HUES48 (cell line): ENCODE measurements around the gene RAB3C.

Source experiments
- H3K27ac ChIP-seq: one replicate; pipeline ENCODE4 v1.7.0; 2013; ENCODE audit warnings: low read depth, low read length, inconsistent platforms
- H3K27me3 ChIP-seq: 2 replicates; pipeline ENCODE4 v1.6.1; 2013; ENCODE audit warnings: mild to moderate bottlenecking, low read length; ENCODE audit not compliant: control insufficient read depth, insufficient read depth
- H3K36me3 ChIP-seq: 2 replicates; pipeline ENCODE4 v1.6.1; 2013; ENCODE audit warnings: low read length; ENCODE audit not compliant: control insufficient read depth, insufficient read depth
- H3K4me1 ChIP-seq: 2 replicates; pipeline ENCODE4 v1.6.1; 2013; ENCODE audit warnings: mild to moderate bottlenecking, low read length; ENCODE audit not compliant: control insufficient read depth, insufficient read depth
- H3K4me3 ChIP-seq: 2 replicates; pipeline ENCODE4 v1.5.1; 2013; ENCODE audit warnings: mild to moderate bottlenecking, low read depth, low read length
- H3K9ac ChIP-seq: 2 replicates; pipeline ENCODE4 v1.6.1; 2013; ENCODE audit warnings: mild to moderate bottlenecking, low read depth, low read length, moderate library complexity
- H3K9me3 ChIP-seq: 2 replicates; pipeline ENCODE4 v1.6.1; 2013; ENCODE audit warnings: low read length; ENCODE audit not compliant: control insufficient read depth, insufficient read depth

RAB3C gene

GRCh38 chr5:58886315-58887207 is 303.7 kb downstream of the RAB3C start:
- H3K27me3 ChIP-seq = no peaks in the 10 kb centered on the region; the same call in 1 of the 2 replicates
- no peaks in the 10 kb centered on the region for H3K36me3 ChIP-seq
- H3K9ac ChIP-seq = no peak overlapping the region
- peaks cover 7% of the 10 kb centered on the region; the same call in 1 of the 2 replicates for H3K4me1 ChIP-seq
- no peak overlapping the region for H3K4me3 ChIP-seq
- no peak overlapping the region for H3K27ac ChIP-seq
- H3K9me3 ChIP-seq = no peaks in the 10 kb centered on the region; the same call in 1 of the 2 replicates

GRCh38 chr5:58887311-58887710 is 304.4 kb downstream of the RAB3C start:
- Histone ChIP-seq H3K4me3 (no peak overlapping the region), H3K27ac (no peak overlapping the region), H3K27me3 (no peaks in the 10 kb centered on the region; the same call in 1 of the 2 replicates), H3K4me1 (peaks cover 7% of the 10 kb centered on the region; the same call in 1 of the 2 replicates), H3K9me3 (no peaks in the 10 kb centered on the region; the same call in 1 of the 2 replicates), H3K9ac (no peak overlapping the region), H3K36me3 (no peaks in the 10 kb centered on the region)

- no peaks in the 10 kb centered on the region; the same call in 1 of the 2 replicates for H3K27me3 ChIP-seq
- H3K36me3 ChIP-seq = no peaks in the 10 kb centered on the region
- H3K9ac ChIP-seq = no peak overlapping the region
- H3K27ac ChIP-seq = no peak overlapping the region
- H3K9me3 ChIP-seq = no peaks in the 10 kb centered on the region; the same call in 1 of the 2 replicates
- peaks cover 7% of the 10 kb centered on the region; the same call in 1 of the 2 replicates for H3K4me1 ChIP-seq
- H3K4me3 ChIP-seq = no peak overlapping the region
These were observed 305.0 kb downstream of the RAB3C start for GRCh38 chr5:58887721-58888409.

GRCh38 chr5:58890265-58890664 is 307.4 kb downstream of the RAB3C start:
- no peak overlapping the region for H3K9ac ChIP-seq
- no peak overlapping the region for H3K27ac ChIP-seq
- H3K36me3 ChIP-seq = no peaks in the 10 kb centered on the region
- no peaks in the 10 kb centered on the region; the same call in 1 of the 2 replicates for H3K27me3 ChIP-seq
- no peaks in the 10 kb centered on the region for H3K9me3 ChIP-seq
- peaks cover 7% of the 10 kb centered on the region; the same call in 1 of the 2 replicates for H3K4me1 ChIP-seq
- no peak overlapping the region for H3K4me3 ChIP-seq

GRCh38 chr5:58890701-58891085 is 307.8 kb downstream of the RAB3C start:
- no peak overlapping the region for H3K9ac ChIP-seq
- no peak overlapping the region for H3K27ac ChIP-seq
- H3K36me3 ChIP-seq = no peaks in the 10 kb centered on the region
- H3K9me3 ChIP-seq = no peaks in the 10 kb centered on the region
- H3K4me1 ChIP-seq = peaks cover 7% of the 10 kb centered on the region; the same call in 1 of the 2 replicates
- no peak overlapping the region for H3K4me3 ChIP-seq
- no peaks in the 10 kb centered on the region; the same call in 1 of the 2 replicates for H3K27me3 ChIP-seq

- Histone ChIP-seq H3K27me3 (no peaks in the 10 kb centered on the region; the same call in 1 of the 2 replicates), H3K9me3 (no peaks in the 10 kb centered on the region), H3K9ac (no peak overlapping the region), H3K4me3 (no peak overlapping the region), H3K27ac (no peak overlapping the region), H3K4me1 (peaks cover 7% of the 10 kb centered on the region; the same call in 1 of the 2 replicates), H3K36me3 (no peaks in the 10 kb centered on the region)
These were observed 308.5 kb downstream of the RAB3C start for GRCh38 chr5:58891086-58891970.

- H3K36me3 ChIP-seq = no peaks in the 10 kb centered on the region
- H3K4me3 ChIP-seq = no peak overlapping the region
- peaks cover 7% of the 10 kb centered on the region; the same call in 1 of the 2 replicates for H3K4me1 ChIP-seq
- H3K27ac ChIP-seq = no peak overlapping the region
- H3K9ac ChIP-seq = no peak overlapping the region
- H3K27me3 ChIP-seq = no peaks in the 10 kb centered on the region; the same call in 1 of the 2 replicates
- no peaks in the 10 kb centered on the region for H3K9me3 ChIP-seq
These were observed 309.1 kb downstream of the RAB3C start for GRCh38 chr5:58891971-58892343.

GRCh38 chr5:58893551-58893950 is 310.7 kb downstream of the RAB3C start:
- peaks cover 7% of the 10 kb centered on the region; the same call in 1 of the 2 replicates for H3K4me1 ChIP-seq
- no peaks in the 10 kb centered on the region for H3K36me3 ChIP-seq
- no peak overlapping the region for H3K27ac ChIP-seq
- H3K27me3 ChIP-seq = no peaks in the 10 kb centered on the region; the same call in 1 of the 2 replicates
- no peaks in the 10 kb centered on the region for H3K9me3 ChIP-seq
- no peak overlapping the region for H3K9ac ChIP-seq
- no peak overlapping the region for H3K4me3 ChIP-seq

- no peaks in the 10 kb centered on the region for H3K4me1 ChIP-seq
These were observed 315.1 kb downstream of the RAB3C start for GRCh38 chr5:58898006-58898405.

GRCh38 chr5:58898538-58898937 is 315.7 kb downstream of the RAB3C start:
- no peaks in the 10 kb centered on the region for H3K9me3 ChIP-seq
- no peak overlapping the region for H3K27ac ChIP-seq
- H3K4me1 ChIP-seq = no peaks in the 10 kb centered on the region
- no peak overlapping the region for H3K4me3 ChIP-seq
- no peaks in the 10 kb centered on the region for H3K36me3 ChIP-seq
- H3K27me3 ChIP-seq = no peaks in the 10 kb centered on the region
- H3K9ac ChIP-seq = no peak overlapping the region

More at GRCh38 chr5:58898006-58898405, 315.1 kb downstream of the RAB3C start:
- Histone ChIP-seq H3K27ac (no peak overlapping the region), H3K4me3 (no peak overlapping the region), H3K27me3 (no peaks in the 10 kb centered on the region), H3K9ac (no peak overlapping the region), H3K36me3 (no peaks in the 10 kb centered on the region), H3K9me3 (no peaks in the 10 kb centered on the region)
